GM21528 (cell line): ENCODE data around the gene AP1S2.
"Not testable (repeated sequence)": the region's sequence is repeated elsewhere in the genome, so short reads cannot be mapped to it uniquely, and the experiment has no call there.

ENCODE experiments used
- ATAC-seq: cut with Tn5 transposase; IDR thresholded peaks from one replicate; pipeline ENCODE4 v1.9.1; 2021; ENCODE audit warnings: mild to moderate bottlenecking, moderate library complexity; ENCODE audit not compliant: unreplicated experiment, low FRiP score

AP1S2 gene

DNA sequence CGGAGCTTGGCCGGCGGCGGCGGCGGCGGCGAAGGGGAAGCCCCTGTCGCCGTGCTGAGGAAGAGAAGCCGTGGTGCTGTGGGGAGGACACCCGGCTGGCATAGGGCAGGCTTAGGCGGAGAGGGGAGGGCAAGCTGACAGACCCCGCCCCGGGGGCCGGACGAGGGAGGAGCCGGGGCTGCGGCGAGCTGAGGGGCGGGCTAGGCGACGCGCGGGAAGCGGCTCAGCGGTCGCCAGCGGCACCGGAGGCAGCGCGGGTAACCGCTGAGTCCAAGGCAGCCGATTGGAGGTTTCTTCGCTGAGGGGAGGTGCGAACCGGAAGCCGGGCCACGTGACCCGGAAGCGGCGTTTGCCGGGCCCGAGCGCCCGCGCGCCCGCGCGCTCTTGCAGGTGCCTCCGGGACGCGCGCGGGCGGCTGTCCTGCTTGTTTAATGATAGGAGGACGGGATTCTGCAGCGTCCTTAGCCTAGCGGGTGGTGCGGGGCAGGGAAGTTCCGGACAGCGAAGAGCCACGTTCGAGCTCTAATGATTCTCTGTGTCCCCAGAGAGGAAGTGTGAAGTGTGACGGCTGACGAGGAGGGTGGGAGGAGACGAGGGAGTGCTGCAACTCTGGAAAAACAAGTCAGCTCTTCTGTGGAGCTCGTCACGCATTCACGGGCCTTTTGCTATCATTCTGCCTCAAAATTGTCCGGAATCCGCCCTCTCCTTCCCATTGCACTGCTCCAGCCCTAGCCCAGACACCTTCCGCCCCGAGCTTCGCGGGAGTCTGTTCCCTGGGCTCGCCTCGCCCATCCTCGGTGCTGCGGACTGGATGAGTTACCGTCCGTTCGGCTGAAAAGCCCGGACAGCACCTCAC, at the start of gene AP1S2:
TSS of gene AP1S2 (minus strand) at position 102 of the 856 bp plus-strand sequence. CDS start 2,289 bp downstream, outside the sequence.
- peak; percentile 94 for ATAC-seq

DNA sequence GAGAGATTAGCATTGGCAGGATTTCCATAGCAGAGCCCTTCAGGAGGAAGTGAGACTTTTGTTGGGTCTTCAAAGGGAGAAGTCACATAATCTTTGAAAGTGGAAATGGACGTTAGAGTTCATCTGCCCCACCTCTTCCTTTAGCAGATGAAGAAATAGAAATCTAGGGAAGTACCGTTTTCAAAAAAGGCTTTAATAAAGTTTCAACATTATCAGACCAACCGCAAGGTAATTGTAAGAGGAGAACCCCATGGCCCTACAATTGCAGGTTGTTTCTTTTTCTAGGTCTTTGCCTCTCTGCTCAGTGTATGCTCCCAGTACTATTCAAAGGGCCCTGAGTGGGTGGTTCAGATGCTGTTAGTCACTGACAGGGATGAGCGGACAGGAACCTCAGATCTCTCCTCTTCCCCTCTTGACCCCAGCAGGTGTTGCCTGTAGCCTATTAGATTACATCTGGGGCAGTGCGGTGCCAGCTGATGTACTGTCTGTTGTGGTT, 48.6 kb upstream of the AP1S2 start:
- ATAC-seq = peak; percentile 96

GRCh38 chrX:15895334-15895733, 40.7 kb upstream of the AP1S2 start:
- no peak for ATAC-seq

GRCh38 chrX:15894724-15895123, 40.1 kb upstream of the AP1S2 start:
- no peak for ATAC-seq

DNA sequence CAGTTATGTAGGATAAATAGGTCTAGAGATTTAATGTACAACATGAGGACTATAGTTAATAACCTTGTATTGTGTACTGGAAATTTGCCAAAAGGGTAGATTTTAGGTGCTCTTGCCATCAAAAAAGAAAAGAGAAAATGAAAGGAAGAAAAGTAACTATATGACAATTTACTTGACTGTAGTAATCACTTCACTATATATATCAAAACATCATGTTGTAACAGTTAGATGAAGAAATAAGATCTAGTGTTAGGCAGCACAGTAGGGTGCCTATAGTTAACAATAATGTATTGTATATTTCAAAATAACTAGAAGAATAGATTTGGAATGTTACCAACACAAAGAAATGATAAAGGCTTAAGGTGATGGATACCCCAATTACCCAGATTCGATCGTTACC, 35.9 kb upstream of the AP1S2 start:
- ATAC-seq = no peak

DNA sequence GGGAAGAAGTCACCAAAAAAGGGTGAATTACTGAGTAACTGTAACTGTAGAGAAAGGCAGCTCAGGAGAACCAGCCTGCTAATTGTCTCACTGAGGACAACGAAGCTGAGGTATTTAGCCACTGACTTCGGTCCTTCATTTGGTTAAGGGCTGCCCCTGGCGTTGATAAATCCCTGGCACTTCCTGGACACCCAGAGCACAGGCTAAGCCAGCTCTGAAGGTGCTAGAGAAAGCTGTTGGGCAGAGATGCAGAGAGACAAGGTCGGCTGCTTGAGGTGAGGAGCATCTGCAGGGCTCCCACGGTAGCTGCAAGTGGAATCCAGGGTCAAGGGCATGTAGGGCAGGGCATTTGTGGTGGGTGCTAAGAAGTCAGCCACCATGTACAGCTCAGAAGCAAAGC, 33.4 kb upstream of the AP1S2 start:
- no peak for ATAC-seq

DNA sequence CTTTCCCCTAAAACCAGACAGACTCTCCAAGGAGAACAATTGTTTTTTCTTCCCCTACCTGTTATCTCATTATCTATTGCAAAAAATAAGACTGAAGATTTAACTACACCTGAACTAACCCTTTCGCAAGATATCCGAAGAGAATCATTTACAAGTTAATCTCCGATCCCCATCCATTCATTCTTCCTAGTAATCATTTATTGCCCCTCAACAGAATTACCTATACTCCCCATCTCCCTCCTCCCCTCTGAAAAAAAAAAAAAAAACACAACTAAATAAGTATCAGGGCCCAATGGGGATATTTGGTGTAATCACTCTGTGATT, 28.9 kb upstream of the AP1S2 start:
- no peak for ATAC-seq

- ATAC-seq = no peak
These were observed 28.3 kb upstream of the AP1S2 start for GRCh38 chrX:15882704-15883539.

- no peak for ATAC-seq
These were observed 26.8 kb upstream of the AP1S2 start for GRCh38 chrX:15881381-15881897.

DNA sequence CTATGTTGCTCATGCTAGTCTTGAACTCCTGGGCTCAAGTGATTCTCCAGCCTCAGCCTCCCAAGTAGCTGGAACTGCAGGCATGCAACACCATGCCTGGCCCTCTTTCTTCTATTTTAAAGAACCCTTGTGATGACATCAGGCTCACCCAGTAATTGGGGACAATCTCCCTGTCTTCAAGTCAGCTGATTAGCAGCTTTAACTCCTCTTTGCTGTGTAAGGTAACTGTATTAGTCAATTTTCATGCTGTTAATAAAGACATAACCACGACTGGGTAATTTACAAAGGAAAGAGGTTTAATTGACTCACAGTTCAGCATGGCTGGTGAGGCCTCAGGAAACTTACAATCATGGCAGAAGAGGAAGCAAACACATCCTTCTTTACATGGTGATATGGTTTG, 23.3 kb upstream of the AP1S2 start:
- not testable (repeated sequence) for ATAC-seq

DNA sequence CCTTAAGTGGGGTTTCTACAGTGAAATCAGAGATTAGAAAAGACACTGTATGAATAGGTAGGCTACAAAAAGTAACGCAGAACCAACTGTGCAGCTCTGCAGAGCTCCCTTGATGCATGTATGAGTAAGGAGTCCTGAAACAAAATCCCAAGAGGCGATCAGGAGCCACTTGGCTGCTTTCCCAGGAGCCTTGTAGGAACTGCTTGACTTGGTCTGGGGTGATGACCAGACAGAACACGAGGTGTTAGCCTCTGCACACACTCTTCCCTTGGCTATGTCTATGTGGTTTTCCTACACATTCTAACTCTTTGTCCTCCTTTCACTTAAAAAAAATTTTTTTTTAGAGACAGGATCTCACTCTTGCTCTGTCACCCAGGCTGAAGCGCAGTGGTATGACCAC, 22.8 kb upstream of the AP1S2 start:
- no peak for ATAC-seq

GRCh38 chrX:15874672-15875071, 20.1 kb upstream of the AP1S2 start:
- ATAC-seq = no peak

GRCh38 chrX:15873566-15873965, 19.0 kb upstream of the AP1S2 start:
- ATAC-seq = no peak

DNA sequence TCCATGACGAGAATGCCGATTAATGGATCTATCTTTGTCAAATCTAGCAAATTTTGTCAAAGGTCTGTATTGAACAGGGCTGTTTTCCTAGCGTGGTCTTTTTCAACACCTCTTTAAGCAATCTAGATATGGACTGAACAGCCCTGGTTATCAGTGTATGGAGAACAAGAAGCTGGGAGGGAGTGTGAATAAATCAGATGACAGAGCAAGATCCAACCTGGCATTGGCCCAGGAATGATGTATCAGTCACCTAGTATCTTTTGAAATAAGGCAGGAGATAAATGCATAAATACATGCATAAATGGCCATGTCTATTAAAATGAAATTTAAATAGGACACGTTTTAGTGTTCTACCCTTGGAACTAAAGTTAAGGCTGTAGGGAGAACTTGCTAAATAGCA, 15.7 kb upstream of the AP1S2 start:
- no peak for ATAC-seq

GRCh38 chrX:15869695-15870094, 15.1 kb upstream of the AP1S2 start:
- ATAC-seq = no peak

- ATAC-seq = no peak
These were observed 11.5 kb upstream of the AP1S2 start for GRCh38 chrX:15866147-15866546.

GRCh38 chrX:15864629-15865028, 10.0 kb upstream of the AP1S2 start:
- no peak for ATAC-seq

DNA sequence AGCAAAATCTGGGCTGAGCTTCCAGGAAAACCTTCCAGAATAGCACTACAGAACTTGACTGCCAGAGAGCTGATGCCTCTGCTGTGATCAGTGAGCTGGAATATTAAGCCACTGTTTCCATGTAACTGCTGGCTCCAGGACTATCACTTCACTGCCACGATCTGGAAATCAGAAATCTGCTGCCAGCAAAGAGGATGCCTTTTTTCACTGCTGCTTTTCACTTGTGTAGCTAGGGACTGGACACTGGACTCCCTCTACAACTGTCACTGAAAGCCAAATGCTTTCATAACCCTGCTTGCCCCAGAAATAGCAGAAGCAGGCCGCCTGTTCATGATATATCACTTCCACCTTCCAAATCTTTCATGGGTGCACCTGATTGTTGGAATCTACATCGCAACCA, 9.4 kb upstream of the AP1S2 start:
- no peak for ATAC-seq

DNA sequence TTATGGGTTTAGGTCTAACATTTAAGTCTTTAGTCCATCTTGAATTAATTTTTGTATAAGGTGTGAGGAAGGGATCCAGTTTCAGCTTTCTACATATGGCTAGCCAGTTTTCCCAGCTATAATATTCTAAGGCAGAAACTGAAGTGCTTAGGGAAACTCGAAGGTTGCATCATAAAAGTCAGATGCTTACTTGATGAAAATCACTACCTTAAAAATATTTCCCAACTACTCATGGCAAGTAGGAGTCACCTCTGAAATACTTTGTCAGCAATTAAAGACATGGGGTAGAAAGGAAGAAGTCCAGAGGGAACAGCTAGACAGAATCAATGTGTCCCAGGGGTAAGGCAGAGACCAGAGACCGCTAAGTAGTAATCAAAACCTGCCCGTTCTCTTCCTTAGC, 6.3 kb upstream of the AP1S2 start:
- ATAC-seq = no peak

GRCh38 chrX:15858051-15858450, 3.4 kb upstream of the AP1S2 start:
- no peak for ATAC-seq

DNA sequence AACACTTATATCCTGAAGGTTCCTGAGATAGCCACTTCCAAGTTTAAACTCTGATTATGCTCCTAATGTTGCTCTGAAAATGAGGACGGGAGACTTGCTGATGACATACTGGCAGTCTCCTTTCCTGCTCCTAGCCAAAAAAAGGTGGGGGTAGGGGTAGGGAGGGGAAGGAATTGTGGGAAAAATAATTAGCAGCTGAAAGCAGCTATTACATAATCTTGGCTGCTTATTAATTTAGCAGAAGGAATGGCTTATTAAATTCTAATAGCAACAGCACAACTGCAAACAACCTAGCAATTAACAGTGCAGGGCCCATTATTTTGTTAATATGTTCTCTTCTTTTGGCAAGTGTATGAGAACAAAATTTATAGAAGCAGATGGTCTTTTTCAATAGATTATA, 2.0 kb upstream of the AP1S2 start:
- no peak for ATAC-seq
